Naive B cell (primary cell): ENCODE results near the gene KANTR. TPM values are rescaled to one million over a fixed set of nuclear protein-coding genes. Genes with fewer than 3 reads are reported as not detected.
A peak's percentile ranks its signal among the peaks of the same experiment; 100 is the strongest.

Experiments used
- ATAC-seq, 2 donors: fragments of 150-1000 bp; cut with Tn5 transposase; 2 replicates each; pipeline ENCODE4 v1.10.0; 2021; ENCODE audit warnings: low read depth in 2 of 2, mild to moderate bottlenecking in 2 of 2, moderate library complexity in 2 of 2
- DNase-seq: peaks from one replicate; pipeline ENCODE4 v3.0.0; 2022
- H3K27ac Mint-ChIP-seq, 6 donors: one replicate each; pipeline ENCODE4 v1.8.0; 2020 to 2022; ENCODE audit warnings: mild to moderate bottlenecking in 6 of 6, mixed read lengths in 6 of 6, moderate library complexity in 5 of 6, inconsistent platforms in 2 of 6
- H3K27me3 Mint-ChIP-seq, 3 donors: one replicate each; pipeline ENCODE4 v1.8.0; 2021 to 2022; ENCODE audit warnings: mixed read lengths in 3 of 3, mild to moderate bottlenecking in 1 of 3
- H3K36me3 Mint-ChIP-seq, 2 donors: one replicate each; pipeline ENCODE4 v1.8.0; 2020 to 2022; ENCODE audit warnings: mixed read lengths in 2 of 2, inconsistent platforms in 1 of 2, mild to moderate bottlenecking in 1 of 2
- H3K4me1 Mint-ChIP-seq, 3 donors: one replicate each; pipeline ENCODE4 v1.8.0; 2020 to 2022; ENCODE audit warnings: mixed read lengths in 3 of 3, inconsistent platforms in 1 of 3, mild to moderate bottlenecking in 1 of 3, moderate library complexity in 1 of 3
- H3K4me3 Mint-ChIP-seq, 8 donors: one replicate each; pipeline ENCODE4 v1.8.0; 2020 to 2022; ENCODE audit warnings: mild to moderate bottlenecking in 8 of 8, mixed read lengths in 8 of 8, moderate library complexity in 8 of 8, inconsistent platforms in 2 of 8
- H3K9me3 Mint-ChIP-seq, 7 donors: one replicate each; pipeline ENCODE4 v1.8.0; 2020 to 2022; ENCODE audit warnings: mixed read lengths in 7 of 7, mild to moderate bottlenecking in 5 of 7, inconsistent platforms in 2 of 7, moderate library complexity in 1 of 7
- polyA plus RNA-seq, 6 donors: library from polyadenylated mRNA; unstranded; fragments of 300-500 nt; fragmentation: Illumina TruSeq; gene quantifications; one replicate each; pipeline ENCODE4 v1.2.3, GENCODE V29; 2021; ENCODE audit warnings: low read depth in 6 of 6

The KANTR gene
- polyA plus RNA-seq, 6 donors from 2014 or later = 1.2 to 3.8 (median 2.2) TPM; not detected in 1

DNA sequence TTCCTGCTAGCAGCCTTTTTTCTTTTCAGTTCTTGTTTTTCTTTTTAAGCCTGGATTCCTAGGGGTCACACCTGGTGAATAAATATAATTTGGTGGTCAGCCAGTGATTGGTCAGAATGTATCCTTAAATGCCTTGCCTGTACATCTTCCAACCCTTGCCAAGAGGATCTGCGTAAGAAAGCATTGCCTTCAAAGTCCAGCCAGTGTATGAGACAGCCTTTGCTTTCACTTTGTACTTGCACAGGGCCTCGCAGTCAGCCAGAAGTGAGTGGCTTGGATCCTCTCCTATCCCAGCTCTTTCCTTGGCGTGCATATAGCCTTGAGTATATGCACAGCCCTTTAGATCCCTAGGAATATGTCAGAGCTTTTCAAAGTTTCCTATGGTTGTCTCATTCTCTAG, 22.2 kb downstream of the KANTR start:
- Mint-ChIP-seq H3K27ac (peak overlapping the region in 1 of 6 donors; percentile 90), H3K4me3 (no peak overlapping the region), H3K36me3 (peaks cover 0 to 8% of the 10 kb centered on the region in 2 donors), H3K9me3 (no peaks in the 10 kb centered on the region), H3K4me1 (peaks cover 0 to 11% (median 5%) of the 10 kb centered on the region in 3 donors), H3K27me3 (no peaks in the 10 kb centered on the region)
- DNase-seq = no peak
- no peak for ATAC-seq

DNA sequence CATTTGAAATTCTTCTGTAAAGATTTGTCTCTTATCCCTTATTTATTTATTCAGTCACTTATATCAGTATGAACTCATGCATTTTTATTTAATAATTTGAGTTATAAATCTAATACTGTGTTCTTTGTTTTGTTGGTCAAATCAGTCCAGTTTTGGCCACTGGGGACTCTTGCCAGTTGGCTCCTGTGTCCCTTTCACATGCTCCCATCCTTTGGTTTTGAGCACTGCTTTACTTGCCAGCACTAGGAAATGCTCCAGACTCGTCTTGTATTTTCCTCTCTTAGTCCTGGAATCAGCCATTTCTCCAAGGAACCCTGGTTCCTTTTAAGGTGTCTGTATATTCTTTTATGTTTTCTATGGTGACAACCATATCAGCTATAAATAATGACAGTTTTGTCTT, 28.1 kb downstream of the KANTR start:
- peaks cover 0 to 10% (median 0%) of the 10 kb centered on the region in 3 donors for H3K4me1 Mint-ChIP-seq
- H3K27me3 Mint-ChIP-seq = no peaks in the 10 kb centered on the region
- no peak overlapping the region for H3K4me3 Mint-ChIP-seq
- DNase-seq (no peak), ATAC-seq (no peak)
- H3K36me3 Mint-ChIP-seq = peaks cover 9 to 15% of the 10 kb centered on the region in 2 donors
- peak overlapping the region in 1 of 6 donors; percentile 91 for H3K27ac Mint-ChIP-seq
- H3K9me3 Mint-ChIP-seq = peaks cover 3 to 12% (median 7%) of the 10 kb centered on the region in 7 donors

DNA sequence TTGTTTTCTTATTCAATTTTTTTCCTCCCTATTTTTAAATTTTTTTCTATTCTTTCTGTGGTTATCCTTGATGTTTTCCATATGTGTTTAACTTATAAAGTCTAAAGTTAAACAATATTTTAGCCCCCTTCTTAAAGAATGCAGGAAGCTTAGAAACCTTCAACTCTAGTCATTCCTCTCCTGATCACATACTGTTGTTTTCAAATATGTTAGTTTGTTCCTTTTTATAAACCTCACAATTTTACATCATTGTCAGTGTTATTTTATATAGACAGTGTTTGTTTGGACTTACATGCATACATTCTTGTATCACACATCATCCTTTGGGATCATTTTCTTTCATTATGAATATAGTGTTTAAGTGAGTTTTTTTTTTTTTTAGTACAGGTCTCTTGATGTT, 31.6 kb downstream of the KANTR start:
- Mint-ChIP-seq H3K36me3 (peaks cover 17% of the 10 kb centered on the region in 2 donors), H3K9me3 (peaks cover 4 to 12% (median 8%) of the 10 kb centered on the region in 7 donors), H3K4me3 (no peak overlapping the region), H3K27me3 (no peaks in the 10 kb centered on the region), H3K27ac (no peak overlapping the region), H3K4me1 (peaks cover 0 to 10% (median 0%) of the 10 kb centered on the region in 3 donors)
- no peak for ATAC-seq
- no peak for DNase-seq

DNA sequence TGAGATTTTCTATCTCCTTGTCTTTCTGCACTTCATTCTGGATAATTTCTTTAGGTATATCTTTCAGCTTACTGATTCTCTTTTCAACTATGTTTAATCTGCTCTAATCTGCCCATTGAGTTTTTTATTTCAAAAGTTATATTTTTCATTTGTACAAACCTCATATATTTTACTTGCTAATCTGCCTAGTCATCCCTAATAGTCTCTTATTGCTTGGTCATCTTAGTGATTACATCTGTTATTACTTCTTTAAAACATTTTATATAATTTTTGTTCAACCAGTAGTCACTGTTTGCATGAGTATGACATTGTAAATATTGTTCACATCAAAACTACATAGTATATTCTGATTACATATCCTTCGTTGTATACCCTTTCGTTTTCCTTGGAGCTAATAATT, 32.4 kb downstream of the KANTR start:
- ATAC-seq (no peak), DNase-seq (no peak)
- H3K9me3 Mint-ChIP-seq = peaks cover 4 to 12% (median 8%) of the 10 kb centered on the region in 7 donors
- no peak overlapping the region for H3K4me3 Mint-ChIP-seq
- peak overlapping the region in 1 of 6 donors; percentile 7 for H3K27ac Mint-ChIP-seq
- peaks cover 0 to 10% (median 0%) of the 10 kb centered on the region in 3 donors for H3K4me1 Mint-ChIP-seq
- H3K36me3 Mint-ChIP-seq = peaks cover 17 to 22% of the 10 kb centered on the region in 2 donors
- H3K27me3 Mint-ChIP-seq = no peaks in the 10 kb centered on the region

DNA sequence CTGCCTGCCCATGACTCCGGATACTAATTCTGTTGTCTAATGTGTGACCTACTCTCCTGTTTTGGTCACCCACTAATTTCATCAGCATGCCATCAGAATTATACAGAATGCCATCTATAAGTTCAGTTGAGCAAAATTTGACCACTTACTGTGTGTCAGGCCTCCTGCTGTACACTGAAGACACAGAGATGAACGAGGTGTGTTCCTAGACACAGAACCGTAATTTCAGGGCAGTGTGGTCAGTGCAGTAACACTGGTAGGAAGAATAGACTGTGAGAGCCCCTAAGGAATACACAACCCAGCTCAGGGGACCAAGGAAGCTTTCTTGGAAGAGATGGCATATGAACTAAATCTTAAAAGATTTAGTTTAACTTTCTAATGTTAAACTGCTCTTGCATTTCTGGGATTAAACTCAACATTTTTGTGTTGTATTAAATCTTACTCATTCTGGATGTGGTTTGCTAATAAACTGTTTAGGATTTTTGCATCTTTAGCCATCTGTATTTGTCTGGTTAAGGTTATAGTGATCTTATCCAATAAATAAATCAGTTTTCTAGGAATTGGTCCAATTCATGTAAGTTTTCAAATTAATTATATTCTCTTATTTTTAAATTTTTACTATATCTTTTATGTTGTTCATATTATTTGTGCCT, 34.3 kb downstream of the KANTR start:
- Mint-ChIP-seq H3K36me3 (peaks cover 27 to 37% of the 10 kb centered on the region in 2 donors), H3K27me3 (no peaks in the 10 kb centered on the region), H3K4me3 (no peak overlapping the region), H3K27ac (peak overlapping the region in 1 of 6 donors; percentile 33), H3K9me3 (peaks cover 4 to 12% (median 8%) of the 10 kb centered on the region in 7 donors), H3K4me1 (peaks cover 0 to 10% (median 0%) of the 10 kb centered on the region in 3 donors)
- ATAC-seq (no peak), DNase-seq (no peak)

DNA sequence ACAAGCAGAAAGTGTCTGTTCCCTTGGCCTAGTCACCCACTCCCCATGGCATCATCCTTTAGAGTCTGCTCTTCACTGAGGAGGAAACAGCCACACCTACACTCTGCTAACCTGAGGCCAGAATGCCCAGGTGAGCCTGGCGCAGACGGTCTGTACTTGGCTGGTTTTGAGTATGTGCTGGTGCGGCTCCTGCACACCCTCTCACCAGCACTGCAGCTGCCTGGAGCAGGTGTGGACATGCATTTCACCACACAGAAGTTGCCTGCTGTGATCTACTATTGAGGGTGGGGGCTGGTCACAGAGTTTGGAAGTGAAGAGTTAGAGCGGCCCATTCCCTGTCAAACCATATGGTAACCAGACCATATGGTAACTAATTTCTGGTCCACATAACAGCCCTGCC, 39.5 kb downstream of the KANTR start:
- DNase-seq = no peak
- no peaks in the 10 kb centered on the region for H3K4me1 Mint-ChIP-seq
- peaks cover 0 to 1% (median 0%) of the 10 kb centered on the region in 7 donors for H3K9me3 Mint-ChIP-seq
- peaks cover 16 to 33% of the 10 kb centered on the region in 2 donors for H3K36me3 Mint-ChIP-seq
- H3K27ac Mint-ChIP-seq = peak overlapping the region in 1 of 6 donors; percentile 37
- no peak overlapping the region for H3K4me3 Mint-ChIP-seq
- ATAC-seq = no peak
- H3K27me3 Mint-ChIP-seq = no peaks in the 10 kb centered on the region

DNA sequence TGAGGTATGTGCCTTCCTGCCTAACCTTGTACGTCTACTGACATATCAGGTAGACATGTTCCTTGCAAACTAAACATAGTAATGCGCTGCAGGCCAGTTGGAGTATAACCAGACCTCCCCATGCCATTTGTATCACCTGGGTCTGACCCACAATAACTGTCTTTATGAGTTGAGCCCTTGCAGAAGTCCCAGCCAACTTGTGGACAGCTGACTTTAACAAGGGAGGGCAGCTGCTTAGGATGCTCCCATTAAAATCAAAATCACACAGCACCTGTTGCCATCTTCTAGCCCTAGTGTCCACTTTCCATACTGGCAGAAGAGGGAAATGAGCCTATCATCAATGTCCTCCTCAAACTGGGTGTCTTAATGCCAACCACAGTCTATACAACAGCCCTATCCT, 41.6 kb downstream of the KANTR start:
- Mint-ChIP-seq H3K9me3 (no peaks in the 10 kb centered on the region), H3K36me3 (peaks cover 24 to 43% of the 10 kb centered on the region in 2 donors)

DNA sequence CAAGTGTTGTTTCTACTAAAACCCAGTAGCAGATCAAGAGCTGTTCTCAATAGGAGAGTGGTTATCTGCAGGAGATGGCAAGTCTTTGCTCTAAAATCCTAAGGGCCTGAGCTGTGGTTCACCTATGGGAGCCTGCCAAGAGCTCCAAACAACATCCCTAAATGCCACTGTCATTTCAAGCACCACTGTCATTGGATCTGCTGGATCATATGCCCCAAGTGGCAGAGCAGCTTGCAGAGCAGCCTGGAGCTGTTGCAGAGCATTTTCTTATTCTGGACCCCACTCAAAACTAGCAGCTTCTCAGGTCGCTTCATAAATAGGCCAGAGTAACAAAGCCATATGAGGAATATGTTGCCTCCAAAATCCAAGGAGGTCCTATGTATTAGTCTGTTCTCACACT, 59.6 kb downstream of the KANTR start:
- H3K4me1 Mint-ChIP-seq = peaks cover 0 to 6% (median 0%) of the 10 kb centered on the region in 3 donors
- peaks cover 0 to 3% (median 0%) of the 10 kb centered on the region in 7 donors for H3K9me3 Mint-ChIP-seq
- no peak for ATAC-seq
- DNase-seq = no peak
- H3K27ac Mint-ChIP-seq = peak overlapping the region in 1 of 6 donors; percentile 39
- H3K4me3 Mint-ChIP-seq = no peak overlapping the region
- H3K36me3 Mint-ChIP-seq = peaks cover 16 to 17% of the 10 kb centered on the region in 2 donors
- no peaks in the 10 kb centered on the region for H3K27me3 Mint-ChIP-seq

More for the DNA sequence above, 41.6 kb downstream of the KANTR start:
- Mint-ChIP-seq H3K4me1 (no peaks in the 10 kb centered on the region), H3K27me3 (no peaks in the 10 kb centered on the region), H3K4me3 (no peak overlapping the region), H3K27ac (no peak overlapping the region)
- DNase-seq (no peak), ATAC-seq (no peak)

DNA sequence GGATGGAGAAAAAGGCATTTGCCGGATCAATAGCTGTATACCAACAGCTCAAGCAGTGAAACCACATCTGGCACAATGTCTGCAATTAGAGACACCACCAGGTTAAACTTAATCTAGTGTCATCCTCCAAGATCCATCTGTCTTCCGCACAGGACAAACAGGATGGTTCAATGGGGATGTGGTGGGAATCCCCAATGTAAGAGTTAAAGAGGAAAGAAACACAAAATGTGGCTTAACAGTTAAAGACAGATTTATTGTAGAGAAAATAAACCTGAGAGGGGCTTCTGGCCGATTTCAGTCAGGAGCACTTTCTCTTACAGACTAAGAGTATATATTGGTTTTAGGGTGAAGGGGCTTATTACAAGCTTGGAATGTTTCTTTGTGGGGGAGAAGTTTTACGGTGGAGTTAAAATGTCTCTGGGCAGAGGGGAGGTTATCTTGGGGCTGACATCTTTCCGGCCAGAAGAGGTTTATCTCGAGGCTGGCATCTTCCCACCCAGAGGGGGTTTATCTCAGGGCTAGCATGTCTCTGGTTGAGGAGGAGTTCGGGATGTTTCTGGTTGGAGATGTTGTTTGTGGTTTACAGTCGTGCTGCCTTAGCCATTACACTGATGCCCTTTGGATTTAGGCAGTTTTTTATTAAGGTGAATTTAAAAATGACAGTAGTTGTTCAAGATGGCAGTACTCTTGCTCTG, 61.7 kb downstream of the KANTR start:
- H3K4me1 Mint-ChIP-seq = peaks cover 0 to 6% (median 0%) of the 10 kb centered on the region in 3 donors
- H3K27ac Mint-ChIP-seq = peak overlapping the region in 3 of 6 donors; percentile 2 to 87 (median 9)
- DNase-seq = no peak
- H3K36me3 Mint-ChIP-seq = peaks cover 31 to 35% of the 10 kb centered on the region in 2 donors
- ATAC-seq = no peak
- H3K4me3 Mint-ChIP-seq = no peak overlapping the region
- H3K27me3 Mint-ChIP-seq = no peaks in the 10 kb centered on the region
- peaks cover 0 to 3% (median 0%) of the 10 kb centered on the region in 7 donors for H3K9me3 Mint-ChIP-seq

DNA sequence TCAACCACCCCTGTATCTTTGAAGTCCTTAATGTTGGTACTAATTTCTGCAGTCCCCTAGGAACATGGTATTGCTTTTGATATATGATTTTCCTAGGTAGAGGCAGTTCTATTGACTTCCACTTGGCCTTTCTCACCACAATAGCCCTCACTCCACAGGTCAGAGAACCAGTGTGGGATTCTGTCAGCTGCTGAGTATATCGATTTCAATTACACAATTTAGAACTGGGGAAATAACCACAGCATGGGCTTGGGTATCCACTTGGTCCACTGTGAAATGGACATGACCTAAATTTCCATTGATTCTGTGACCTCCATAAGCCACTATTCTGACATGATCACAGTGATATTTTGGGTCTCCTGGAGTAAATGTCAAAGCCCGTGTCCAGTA, 62.3 kb downstream of the KANTR start:
- DNase-seq (no peak), ATAC-seq (no peak)
- Mint-ChIP-seq H3K27me3 (no peaks in the 10 kb centered on the region), H3K4me1 (peaks cover 0 to 6% (median 0%) of the 10 kb centered on the region in 3 donors), H3K4me3 (no peak overlapping the region), H3K9me3 (peaks cover 0 to 3% (median 0%) of the 10 kb centered on the region in 7 donors), H3K27ac (no peak overlapping the region), H3K36me3 (peaks cover 31 to 32% of the 10 kb centered on the region in 2 donors)

DNA sequence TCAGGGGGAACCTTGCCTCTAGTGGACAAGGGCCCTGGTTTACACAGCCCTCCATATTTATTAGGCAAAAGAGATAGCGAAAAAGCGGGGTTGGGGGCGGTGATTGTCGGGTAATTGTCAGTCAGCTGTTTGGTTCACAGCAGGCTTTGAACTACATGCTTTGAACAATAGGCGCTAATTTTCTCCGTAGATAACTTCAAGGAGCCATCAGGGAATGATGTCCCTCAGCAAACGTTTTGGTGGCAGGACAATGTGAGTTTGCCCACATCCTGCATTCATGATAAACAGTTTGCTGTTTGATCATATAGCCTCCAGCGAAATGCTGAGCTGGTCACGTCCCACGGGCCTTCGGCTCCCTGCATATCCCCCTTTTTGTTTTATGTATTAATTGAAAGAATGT, 65.2 kb downstream of the KANTR start:
- no peak for DNase-seq
- Mint-ChIP-seq H3K4me3 (no peak overlapping the region), H3K4me1 (no peaks in the 10 kb centered on the region), H3K27ac (no peak overlapping the region), H3K9me3 (no peaks in the 10 kb centered on the region), H3K36me3 (peaks cover 31 to 34% of the 10 kb centered on the region in 2 donors), H3K27me3 (no peaks in the 10 kb centered on the region)
- ATAC-seq = no peak

DNA sequence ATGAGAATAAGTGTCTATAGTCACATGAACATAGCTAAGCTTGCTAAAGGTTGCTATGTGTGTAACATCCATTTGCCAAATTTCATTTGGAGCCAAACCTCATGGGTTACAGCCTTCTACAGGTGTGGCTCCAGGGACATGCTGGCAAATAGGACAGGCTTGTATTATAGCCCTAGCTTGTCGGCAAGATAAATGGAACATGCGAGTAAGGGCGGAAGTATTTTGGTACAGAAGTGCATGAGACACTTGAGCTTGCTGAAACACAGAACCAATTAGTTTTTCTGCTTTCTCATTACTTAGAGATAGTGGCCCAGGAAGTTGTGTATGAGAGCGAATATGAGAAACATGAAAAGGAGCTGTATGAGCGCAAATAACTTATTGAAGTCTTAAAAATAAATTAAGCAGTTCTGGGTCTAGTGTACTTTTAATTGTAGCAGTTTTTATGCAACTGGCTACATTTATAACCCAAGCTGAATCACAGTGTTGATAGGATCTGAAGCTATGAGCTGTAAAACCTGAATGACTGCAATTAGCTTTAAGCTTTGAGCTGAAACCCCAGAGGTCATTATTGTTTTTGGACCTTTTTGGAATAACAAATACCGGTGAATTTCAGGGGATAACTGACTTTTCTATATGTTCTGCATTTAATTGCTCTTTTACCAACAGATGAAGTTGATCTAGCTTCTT, 66.5 kb downstream of the KANTR start:
- ATAC-seq = no peak
- H3K27ac Mint-ChIP-seq = peak overlapping the region in 1 of 6 donors; percentile 8
- no peaks in the 10 kb centered on the region for H3K4me1 Mint-ChIP-seq
- H3K4me3 Mint-ChIP-seq = no peak overlapping the region
- peaks cover 29 to 36% of the 10 kb centered on the region in 2 donors for H3K36me3 Mint-ChIP-seq
- no peaks in the 10 kb centered on the region for H3K27me3 Mint-ChIP-seq
- DNase-seq = no peak
- H3K9me3 Mint-ChIP-seq = no peaks in the 10 kb centered on the region

DNA sequence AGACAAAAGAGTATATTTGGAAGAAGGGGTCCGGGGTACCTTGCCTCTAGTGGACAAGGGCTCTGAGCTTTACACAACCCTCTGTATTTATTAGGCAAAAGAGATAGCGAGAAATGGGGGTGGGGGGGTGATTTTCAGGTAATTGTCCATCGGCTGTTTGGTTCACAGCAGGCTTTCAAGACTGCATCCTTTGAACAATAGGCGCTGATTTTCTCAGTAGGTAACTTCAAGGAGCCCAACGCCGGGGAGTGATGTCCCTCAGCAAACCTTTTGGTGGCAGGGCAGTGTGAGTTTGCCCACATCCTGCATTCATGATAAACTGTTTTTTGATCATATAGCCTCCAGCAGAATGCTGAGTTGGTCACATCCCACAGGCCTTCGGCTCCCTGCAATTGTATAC, 69.5 kb downstream of the KANTR start:
- Mint-ChIP-seq H3K4me1 (no peaks in the 10 kb centered on the region), H3K27me3 (no peaks in the 10 kb centered on the region), H3K27ac (no peak overlapping the region), H3K4me3 (no peak overlapping the region), H3K36me3 (peaks cover 23 to 33% of the 10 kb centered on the region in 2 donors), H3K9me3 (no peaks in the 10 kb centered on the region)
- DNase-seq = no peak
- ATAC-seq = no peak
